Measurements from ENCODE around the gene TUBA4A. TPM values are rescaled to one million over a fixed set of nuclear protein-coding genes. Genes with fewer than 3 reads are reported as not detected.

The TUBA4A gene
- total and polyA plus RNA-seq, 9 of the 15 experiments (the other 6 are each of a cell fraction or from before 2014, with no cell fraction given): 25.1 to 174 (median 42.4) TPM

DNA sequence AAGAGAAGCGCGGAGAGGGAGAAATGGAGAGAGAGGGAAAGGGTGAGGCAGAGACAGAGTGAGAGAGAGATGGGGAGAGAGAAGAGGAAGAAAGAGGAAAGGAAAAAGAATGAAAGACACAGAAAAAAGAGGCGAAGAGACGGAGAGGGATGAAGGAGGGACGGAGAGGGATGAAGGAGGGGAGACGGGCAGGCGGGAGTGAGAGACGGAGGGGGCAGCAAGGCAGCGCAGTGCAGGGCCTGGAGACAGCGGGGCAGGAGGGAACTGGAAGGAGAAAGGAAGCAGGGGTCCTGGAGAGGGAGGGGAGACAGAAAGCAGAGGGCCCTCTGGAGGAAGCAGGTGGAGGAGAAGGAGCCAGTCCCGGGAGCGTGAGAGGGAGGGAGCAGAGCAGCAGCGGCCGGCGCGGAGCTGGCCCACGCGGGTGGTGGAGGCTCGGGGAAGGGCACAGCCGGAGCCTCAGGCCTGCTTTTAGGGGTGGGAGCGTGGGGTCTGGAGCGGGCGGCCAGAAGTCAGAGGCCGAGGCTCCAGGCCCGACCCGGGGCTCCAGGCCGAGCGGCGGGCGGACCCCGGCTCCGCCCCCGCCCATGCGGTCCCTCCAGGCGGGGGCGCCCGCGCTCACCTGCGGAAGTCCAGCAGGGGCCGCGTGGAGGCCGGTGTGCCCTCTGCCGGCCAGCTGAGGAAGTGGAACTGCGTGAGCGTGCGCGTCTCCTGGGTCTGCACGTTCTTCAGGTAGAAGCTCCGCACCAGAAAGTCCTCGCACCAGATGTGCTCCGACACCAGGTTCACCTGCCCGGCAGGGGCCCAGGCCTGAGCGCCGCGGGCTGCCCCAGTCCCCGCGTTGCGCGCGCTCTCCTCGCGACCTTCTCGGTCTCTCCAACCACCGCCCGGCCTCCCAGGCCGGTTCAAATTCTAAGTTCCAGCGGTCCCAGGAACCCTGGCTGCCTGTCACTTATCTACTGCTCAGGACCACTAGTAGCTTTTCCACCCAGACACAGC lies 40.9 kb upstream of the TUBA4A start (continued):
- no peak for TF ChIP-seq MCM3 (IDR thresholded peaks at IDR 0.05)
- TF ChIP-seq ZFP36 (IDR thresholded peaks at IDR 0.05; ENCODE audit: low read depth, low read length, partially characterized antibody): no peak
- no peak for TF ChIP-seq MITF (IDR thresholded peaks at IDR 0.05)
- TF ChIP-seq KDM4B (IDR thresholded peaks at IDR 0.05; ENCODE audit: borderline replicate concordance in 2 of 2, low read depth in 1 of 2): no peak
- TF ChIP-seq HDAC2 (IDR thresholded peaks at IDR 0.05): no peak
- peak; percentile 53; the same call in 1 of the 2 replicates for TF ChIP-seq SMARCA5 (IDR thresholded peaks at IDR 0.05)
- TF ChIP-seq E2F3 (CRISPR knock-in tag; IDR thresholded peaks at IDR 0.05): no peak
- TF ChIP-seq, protein P1, sequence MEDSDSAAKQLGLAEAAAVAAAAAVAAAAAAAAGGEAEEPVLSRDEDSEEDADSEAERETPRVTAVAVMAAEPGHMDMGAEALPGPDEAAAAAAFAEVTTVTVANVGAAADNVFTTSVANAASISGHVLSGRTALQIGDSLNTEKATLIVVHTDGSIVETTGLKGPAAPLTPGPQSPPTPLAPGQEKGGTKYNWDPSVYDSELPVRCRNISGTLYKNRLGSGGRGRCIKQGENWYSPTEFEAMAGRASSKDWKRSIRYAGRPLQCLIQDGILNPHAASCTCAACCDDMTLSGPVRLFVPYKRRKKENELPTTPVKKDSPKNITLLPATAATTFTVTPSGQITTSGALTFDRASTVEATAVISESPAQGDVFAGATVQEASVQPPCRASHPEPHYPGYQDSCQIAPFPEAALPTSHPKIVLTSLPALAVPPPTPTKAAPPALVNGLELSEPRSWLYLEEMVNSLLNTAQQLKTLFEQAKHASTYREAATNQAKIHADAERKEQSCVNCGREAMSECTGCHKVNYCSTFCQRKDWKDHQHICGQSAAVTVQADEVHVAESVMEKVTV (CRISPR knock-in tag; IDR thresholded peaks at IDR 0.05): 0 out of 2 replicates have a peak, but pooled peaks have one; percentile 55
- TF ChIP-seq, protein P2, sequence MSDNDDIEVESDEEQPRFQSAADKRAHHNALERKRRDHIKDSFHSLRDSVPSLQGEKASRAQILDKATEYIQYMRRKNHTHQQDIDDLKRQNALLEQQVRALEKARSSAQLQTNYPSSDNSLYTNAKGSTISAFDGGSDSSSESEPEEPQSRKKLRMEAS (CRISPR knock-in tag; IDR thresholded peaks at IDR 0.05): peak; percentile 97
- no peak for TF ChIP-seq ZNF584 (CRISPR knock-in tag; IDR thresholded peaks at IDR 0.05; ENCODE audit: low read depth)
- TF ChIP-seq SNIP1 (IDR thresholded peaks at IDR 0.05; ENCODE audit: low read depth): no peak
- TF ChIP-seq KAT7 (CRISPR knock-in tag; IDR thresholded peaks at IDR 0.05; ENCODE audit: borderline replicate concordance): no peak
- no peak for TF ChIP-seq ETS1 (conservative IDR thresholded peaks at IDR 0.05; ENCODE audit: control insufficient read depth, low read depth, low read length)
- TF ChIP-seq ZBED1 (IDR thresholded peaks at IDR 0.05): no peak
- TF ChIP-seq RBM34 (IDR thresholded peaks at IDR 0.05; ENCODE audit: borderline replicate concordance, insufficient read depth, low read length): no peak
- peak; percentile 54 for TF ChIP-seq KAT2B (IDR thresholded peaks at IDR 0.05; ENCODE audit: low read depth, low read length)
- TF ChIP-seq NR2C2 (CRISPR knock-in tag; IDR thresholded peaks at IDR 0.05): no peak
- TF ChIP-seq NR2C2 (tag; IDR thresholded peaks at IDR 0.05): no peak
- TF ChIP-seq, protein P3, sequence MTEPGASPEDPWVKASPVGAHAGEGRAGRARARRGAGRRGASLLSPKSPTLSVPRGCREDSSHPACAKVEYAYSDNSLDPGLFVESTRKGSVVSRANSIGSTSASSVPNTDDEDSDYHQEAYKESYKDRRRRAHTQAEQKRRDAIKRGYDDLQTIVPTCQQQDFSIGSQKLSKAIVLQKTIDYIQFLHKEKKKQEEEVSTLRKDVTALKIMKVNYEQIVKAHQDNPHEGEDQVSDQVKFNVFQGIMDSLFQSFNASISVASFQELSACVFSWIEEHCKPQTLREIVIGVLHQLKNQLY (CRISPR knock-in tag; conservative IDR thresholded peaks at IDR 0.05): no peak
- no peak for TF ChIP-seq CBX1 (IDR thresholded peaks at IDR 0.05; ENCODE audit: low read depth)
- TF ChIP-seq DACH1 (IDR thresholded peaks at IDR 0.05; ENCODE audit: partially characterized antibody): no peak
- no peak for TF ChIP-seq ZNF589 (CRISPR knock-in tag; IDR thresholded peaks at IDR 0.05; ENCODE audit: low read depth)
- TF ChIP-seq CBFA2T2 (conservative IDR thresholded peaks at IDR 0.05): no peak
- TF ChIP-seq CREBBP (IDR thresholded peaks at IDR 0.05; ENCODE audit: low read depth, low read length): no peak
